Measurements from ENCODE around the gene KLF13.

Gene KLF13

DNA sequence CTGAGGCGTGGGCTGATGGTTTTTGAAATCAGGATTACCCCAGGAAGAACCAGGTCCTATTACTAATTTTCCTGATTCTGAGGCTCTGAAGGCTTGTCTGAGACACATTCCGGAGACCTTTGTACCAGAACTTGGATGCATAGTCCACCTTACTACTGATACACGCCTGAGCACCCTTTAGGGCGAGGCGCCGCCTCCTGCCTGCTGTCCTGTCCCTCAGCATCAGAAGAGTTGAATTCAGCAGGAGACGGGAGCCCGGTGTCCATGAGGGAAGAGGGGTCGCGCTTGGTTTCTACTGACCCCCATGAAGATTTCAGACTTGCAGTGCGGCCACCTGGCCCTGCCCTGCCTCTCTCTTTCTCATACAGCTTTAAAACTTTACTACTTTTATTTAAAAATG is 49.9 kb downstream of the KLF13 start:
- no peak overlapping the region for H3K9ac ChIP-seq (ENCODE audit: low read depth, low read length)
- no peaks in the 10 kb centered on the region for H3K36me3 ChIP-seq (ENCODE audit: control insufficient read depth, insufficient read depth, low read length)
- H3K9me3 ChIP-seq (ENCODE audit: control insufficient read depth, insufficient read depth, low read length) = no peaks in the 10 kb centered on the region
- H3K27me3 ChIP-seq (ENCODE audit: control insufficient read depth, insufficient read depth, low read length) = no peaks in the 10 kb centered on the region
- H3K4me1 ChIP-seq (ENCODE audit: control insufficient read depth, insufficient read depth, low read length) = peaks cover 5% of the 10 kb centered on the region
- H3K4me3 ChIP-seq (ENCODE audit: low read depth, low read length) = no peak overlapping the region

DNA sequence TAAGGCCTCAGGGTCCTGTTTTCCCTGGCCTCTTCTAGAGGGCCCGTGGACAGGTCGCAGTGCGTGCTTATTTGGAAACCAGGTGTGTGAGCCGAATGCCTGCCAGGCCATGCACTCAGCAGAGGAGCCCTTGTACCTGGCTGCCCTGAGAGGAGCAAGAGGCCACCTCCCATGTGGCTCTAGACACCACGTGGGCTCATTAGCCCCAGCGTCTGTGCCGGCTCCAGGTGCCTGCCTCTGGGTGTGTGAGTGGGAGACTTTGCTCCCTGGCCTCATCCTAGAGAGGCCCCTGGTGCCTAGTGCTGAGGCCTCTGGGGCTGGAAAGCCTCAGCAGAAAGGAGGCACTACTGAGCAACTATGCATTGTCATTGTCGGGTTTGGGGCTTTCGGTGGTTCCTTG is 50.4 kb downstream of the KLF13 start:
- Histone ChIP-seq H3K9me3 (ENCODE audit: control insufficient read depth, insufficient read depth, low read length) (no peaks in the 10 kb centered on the region), H3K27me3 (ENCODE audit: control insufficient read depth, insufficient read depth, low read length) (no peaks in the 10 kb centered on the region), H3K36me3 (ENCODE audit: control insufficient read depth, insufficient read depth, low read length) (no peaks in the 10 kb centered on the region), H3K4me1 (ENCODE audit: control insufficient read depth, insufficient read depth, low read length) (peaks cover 5% of the 10 kb centered on the region), H3K4me3 (ENCODE audit: low read depth, low read length) (no peak overlapping the region), H3K9ac (ENCODE audit: low read depth, low read length) (no peak overlapping the region)

GRCh38 chr15:31378363-31378903 is 51.8 kb downstream of the KLF13 start:
- no peak overlapping the region for H3K4me3 ChIP-seq (ENCODE audit: low read depth, low read length)
- H3K4me1 ChIP-seq (ENCODE audit: control insufficient read depth, insufficient read depth, low read length) = peaks cover 5% of the 10 kb centered on the region
- H3K36me3 ChIP-seq (ENCODE audit: control insufficient read depth, insufficient read depth, low read length) = no peaks in the 10 kb centered on the region
- no peak overlapping the region for H3K9ac ChIP-seq (ENCODE audit: low read depth, low read length)
- H3K9me3 ChIP-seq (ENCODE audit: control insufficient read depth, insufficient read depth, low read length) = no peaks in the 10 kb centered on the region
- no peaks in the 10 kb centered on the region for H3K27me3 ChIP-seq (ENCODE audit: control insufficient read depth, insufficient read depth, low read length)

DNA sequence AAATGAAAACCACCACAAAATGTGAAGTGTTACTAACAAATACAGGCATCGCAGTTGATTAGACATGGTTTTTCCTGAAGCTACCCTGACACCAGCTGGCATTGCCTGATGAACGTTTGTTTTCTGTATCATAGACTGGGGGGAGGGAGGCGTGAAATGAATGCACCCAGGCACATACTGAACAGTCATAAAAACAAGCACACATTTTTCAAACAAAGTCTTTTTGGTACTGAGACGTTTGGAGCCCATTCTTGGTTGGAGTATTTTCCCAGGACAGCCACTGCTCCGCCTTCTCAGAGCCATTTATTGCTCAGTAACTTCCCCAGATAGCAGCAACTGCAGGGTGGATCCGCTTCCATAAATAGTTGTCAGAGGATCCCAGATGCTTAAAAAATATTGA is 52.4 kb downstream of the KLF13 start:
- Histone ChIP-seq H3K9ac (ENCODE audit: low read depth, low read length) (no peak overlapping the region), H3K27me3 (ENCODE audit: control insufficient read depth, insufficient read depth, low read length) (no peaks in the 10 kb centered on the region), H3K9me3 (ENCODE audit: control insufficient read depth, insufficient read depth, low read length) (no peaks in the 10 kb centered on the region), H3K4me1 (ENCODE audit: control insufficient read depth, insufficient read depth, low read length) (peaks cover 5% of the 10 kb centered on the region), H3K36me3 (ENCODE audit: control insufficient read depth, insufficient read depth, low read length) (no peaks in the 10 kb centered on the region), H3K4me3 (ENCODE audit: low read depth, low read length) (no peak overlapping the region)

- H3K27me3 ChIP-seq (ENCODE audit: control insufficient read depth, insufficient read depth, low read length) = no peaks in the 10 kb centered on the region
- H3K9me3 ChIP-seq (ENCODE audit: control insufficient read depth, insufficient read depth, low read length) = no peaks in the 10 kb centered on the region
- H3K36me3 ChIP-seq (ENCODE audit: control insufficient read depth, insufficient read depth, low read length) = no peaks in the 10 kb centered on the region
- no peak overlapping the region for H3K9ac ChIP-seq (ENCODE audit: low read depth, low read length)
- peaks cover 5% of the 10 kb centered on the region for H3K4me1 ChIP-seq (ENCODE audit: control insufficient read depth, insufficient read depth, low read length)
- H3K4me3 ChIP-seq (ENCODE audit: low read depth, low read length) = no peak overlapping the region
Measured at GRCh38 chr15:31379577-31379976, 52.9 kb downstream of the KLF13 start.

- Histone ChIP-seq H3K36me3 (ENCODE audit: control insufficient read depth, insufficient read depth, low read length) (no peaks in the 10 kb centered on the region), H3K4me3 (ENCODE audit: low read depth, low read length) (no peak overlapping the region), H3K9me3 (ENCODE audit: control insufficient read depth, insufficient read depth, low read length) (no peaks in the 10 kb centered on the region), H3K9ac (ENCODE audit: low read depth, low read length) (no peak overlapping the region), H3K4me1 (ENCODE audit: control insufficient read depth, insufficient read depth, low read length) (peaks cover 3% of the 10 kb centered on the region), H3K27me3 (ENCODE audit: control insufficient read depth, insufficient read depth, low read length) (no peaks in the 10 kb centered on the region)
Measured at GRCh38 chr15:31381801-31382712, 55.4 kb downstream of the KLF13 start.

- Histone ChIP-seq H3K4me1 (ENCODE audit: control insufficient read depth, insufficient read depth, low read length) (no peaks in the 10 kb centered on the region), H3K9ac (ENCODE audit: low read depth, low read length) (no peak overlapping the region), H3K36me3 (ENCODE audit: control insufficient read depth, insufficient read depth, low read length) (no peaks in the 10 kb centered on the region), H3K4me3 (ENCODE audit: low read depth, low read length) (no peak overlapping the region), H3K27me3 (ENCODE audit: control insufficient read depth, insufficient read depth, low read length) (no peaks in the 10 kb centered on the region), H3K9me3 (ENCODE audit: control insufficient read depth, insufficient read depth, low read length) (no peaks in the 10 kb centered on the region)
Measured at GRCh38 chr15:31382713-31383045, 56.0 kb downstream of the KLF13 start.

DNA sequence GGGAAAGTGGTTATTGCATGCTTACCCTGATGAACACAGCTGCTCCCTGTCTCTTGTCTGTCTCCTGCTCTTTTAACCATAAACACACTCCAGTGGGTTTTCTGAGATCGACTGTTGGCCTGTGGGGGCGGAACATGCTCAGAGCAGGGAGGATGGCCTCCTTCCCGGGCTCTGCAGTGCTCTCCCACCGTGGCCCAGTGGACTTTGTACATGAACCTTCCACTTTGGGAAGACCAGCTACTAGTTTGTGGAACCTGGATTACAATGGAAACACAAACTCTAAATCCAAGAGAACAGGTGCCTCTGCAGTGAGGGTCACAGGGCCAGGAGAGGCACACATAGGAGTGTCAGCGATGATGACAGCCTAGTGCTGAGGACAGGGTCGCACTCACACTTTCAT is 56.5 kb downstream of the KLF13 start:
- H3K4me1 ChIP-seq (ENCODE audit: control insufficient read depth, insufficient read depth, low read length) = no peaks in the 10 kb centered on the region
- H3K4me3 ChIP-seq (ENCODE audit: low read depth, low read length) = no peak overlapping the region
- no peaks in the 10 kb centered on the region for H3K36me3 ChIP-seq (ENCODE audit: control insufficient read depth, insufficient read depth, low read length)
- no peak overlapping the region for H3K9ac ChIP-seq (ENCODE audit: low read depth, low read length)
- H3K27me3 ChIP-seq (ENCODE audit: control insufficient read depth, insufficient read depth, low read length) = no peaks in the 10 kb centered on the region
- H3K9me3 ChIP-seq (ENCODE audit: control insufficient read depth, insufficient read depth, low read length) = no peaks in the 10 kb centered on the region

- Histone ChIP-seq H3K4me1 (ENCODE audit: control insufficient read depth, insufficient read depth, low read length) (no peaks in the 10 kb centered on the region), H3K27me3 (ENCODE audit: control insufficient read depth, insufficient read depth, low read length) (no peaks in the 10 kb centered on the region), H3K9ac (ENCODE audit: low read depth, low read length) (no peak overlapping the region), H3K36me3 (ENCODE audit: control insufficient read depth, insufficient read depth, low read length) (no peaks in the 10 kb centered on the region), H3K4me3 (ENCODE audit: low read depth, low read length) (no peak overlapping the region), H3K9me3 (ENCODE audit: control insufficient read depth, insufficient read depth, low read length) (no peaks in the 10 kb centered on the region)
Measured at GRCh38 chr15:31384568-31384967, 57.9 kb downstream of the KLF13 start.

- Histone ChIP-seq H3K9ac (ENCODE audit: low read depth, low read length) (no peak overlapping the region), H3K27me3 (ENCODE audit: control insufficient read depth, insufficient read depth, low read length) (no peaks in the 10 kb centered on the region), H3K4me3 (ENCODE audit: low read depth, low read length) (no peak overlapping the region), H3K9me3 (ENCODE audit: control insufficient read depth, insufficient read depth, low read length) (no peaks in the 10 kb centered on the region), H3K36me3 (ENCODE audit: control insufficient read depth, insufficient read depth, low read length) (no peaks in the 10 kb centered on the region), H3K4me1 (ENCODE audit: control insufficient read depth, insufficient read depth, low read length) (no peaks in the 10 kb centered on the region)
Measured at GRCh38 chr15:31385736-31386135, 59.1 kb downstream of the KLF13 start.

DNA sequence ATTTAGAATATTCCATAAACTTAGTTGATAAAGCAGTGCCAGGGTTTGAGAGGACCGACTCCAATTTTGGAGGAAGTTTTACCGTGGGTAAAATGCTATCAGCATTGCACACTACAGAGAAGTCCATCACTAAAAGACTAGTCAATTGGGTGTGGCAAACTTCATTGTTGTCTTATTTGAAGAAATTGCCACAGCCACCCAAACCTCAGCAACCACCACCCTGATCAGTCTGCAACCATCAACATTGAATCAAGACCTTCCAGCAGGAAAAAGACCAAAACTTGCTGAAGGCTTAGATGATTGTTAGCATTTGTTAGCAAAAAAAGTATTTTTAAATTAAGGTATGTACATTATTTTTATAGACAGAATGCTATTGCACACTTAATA is 60.5 kb downstream of the KLF13 start:
- Histone ChIP-seq H3K36me3 (ENCODE audit: control insufficient read depth, insufficient read depth, low read length) (no peaks in the 10 kb centered on the region), H3K4me3 (ENCODE audit: low read depth, low read length) (no peak overlapping the region), H3K27me3 (ENCODE audit: control insufficient read depth, insufficient read depth, low read length) (no peaks in the 10 kb centered on the region), H3K9ac (ENCODE audit: low read depth, low read length) (no peak overlapping the region), H3K9me3 (ENCODE audit: control insufficient read depth, insufficient read depth, low read length) (no peaks in the 10 kb centered on the region), H3K4me1 (ENCODE audit: control insufficient read depth, insufficient read depth, low read length) (no peaks in the 10 kb centered on the region)

GRCh38 chr15:31387479-31388118 is 61.0 kb downstream of the KLF13 start:
- no peaks in the 10 kb centered on the region for H3K36me3 ChIP-seq (ENCODE audit: control insufficient read depth, insufficient read depth, low read length)
- H3K4me1 ChIP-seq (ENCODE audit: control insufficient read depth, insufficient read depth, low read length) = no peaks in the 10 kb centered on the region

More at GRCh38 chr15:31387479-31388118, 61.0 kb downstream of the KLF13 start:
- no peaks in the 10 kb centered on the region for H3K27me3 ChIP-seq (ENCODE audit: control insufficient read depth, insufficient read depth, low read length)
- no peak overlapping the region for H3K9ac ChIP-seq (ENCODE audit: low read depth, low read length)
- no peak overlapping the region for H3K4me3 ChIP-seq (ENCODE audit: low read depth, low read length)
- no peaks in the 10 kb centered on the region for H3K9me3 ChIP-seq (ENCODE audit: control insufficient read depth, insufficient read depth, low read length)
